GDM1 (cell line): ENCODE data around the gene CEMIP2.

Source experiments
- DNase-seq: peaks from one replicate; lab custom pipeline; 2025; lab: John Stamatoyannopoulos, UW

Gene CEMIP2

GRCh38 chr9:71769175-71770161 lies 1.2 kb upstream of the CEMIP2 start:
- no peak for DNase-seq

- no peak for DNase-seq
These were observed 464 bp downstream of the CEMIP2 start for GRCh38 chr9:71767776-71768321.

- no peak for DNase-seq
These were observed 1.0 kb downstream of the CEMIP2 start for GRCh38 chr9:71767163-71767775.

GRCh38 chr9:71766663-71767062 lies 1.6 kb downstream of the CEMIP2 start:
- no peak for DNase-seq

- no peak for DNase-seq
These were observed 2.6 kb downstream of the CEMIP2 start for GRCh38 chr9:71765693-71766092.

GRCh38 chr9:71764891-71765290 lies 3.4 kb downstream of the CEMIP2 start:
- DNase-seq, result no peak

- no peak for DNase-seq
These were observed 3.9 kb downstream of the CEMIP2 start for GRCh38 chr9:71764463-71764862.

GRCh38 chr9:71763832-71764231 lies 4.5 kb downstream of the CEMIP2 start:
- no peak for DNase-seq

GRCh38 chr9:71762900-71763653 lies 5.2 kb downstream of the CEMIP2 start:
- no peak for DNase-seq

- no peak for DNase-seq
These were observed 6.4 kb downstream of the CEMIP2 start for GRCh38 chr9:71761938-71762353.

GRCh38 chr9:71760901-71761300 lies 7.4 kb downstream of the CEMIP2 start:
- DNase-seq, result no peak

- no peak for DNase-seq
These were observed 9.5 kb downstream of the CEMIP2 start for GRCh38 chr9:71758785-71759184.

GRCh38 chr9:71758277-71758676 lies 10.0 kb downstream of the CEMIP2 start:
- DNase-seq, result no peak

GRCh38 chr9:71756753-71757152 lies 11.6 kb downstream of the CEMIP2 start:
- no peak for DNase-seq

- no peak for DNase-seq
These were observed 12.4 kb downstream of the CEMIP2 start for GRCh38 chr9:71755869-71756268.

- DNase-seq, result no peak
These were observed 13.1 kb downstream of the CEMIP2 start for GRCh38 chr9:71755230-71755629.

GRCh38 chr9:71754151-71754550 lies 14.2 kb downstream of the CEMIP2 start:
- no peak for DNase-seq

GRCh38 chr9:71752928-71753327 lies 15.4 kb downstream of the CEMIP2 start:
- no peak for DNase-seq

- DNase-seq, result no peak
These were observed 16.0 kb downstream of the CEMIP2 start for GRCh38 chr9:71752352-71752751.

GRCh38 chr9:71748280-71748743 lies 20.0 kb downstream of the CEMIP2 start:
- DNase-seq, result no peak

- no peak for DNase-seq
These were observed 20.7 kb downstream of the CEMIP2 start for GRCh38 chr9:71747576-71747975.

- no peak for DNase-seq
These were observed 21.6 kb downstream of the CEMIP2 start for GRCh38 chr9:71746758-71747125.
